WERI-Rb-1 (cell line): ENCODE data around the gene GRK3.

ENCODE experiments used
- DNase-seq: peaks from one replicate; pipeline ENCODE4 v3.0.0-alpha.2; 2020
- H3K27ac ChIP-seq: fragments of 250-450 bp; sonication (Bioruptor Pico); 2 replicates; pipeline ENCODE4 v1.5.1; 2020; ENCODE audit warnings: mild to moderate bottlenecking, moderate library complexity
- H3K27me3 ChIP-seq: fragments of 250-450 bp; sonication (Bioruptor Pico); 2 replicates; pipeline ENCODE4 v1.5.1; 2021; ENCODE audit warnings: mild to moderate bottlenecking, low read depth, moderate library complexity; ENCODE audit not compliant: insufficient read depth, severe bottlenecking
- H3K36me3 ChIP-seq: fragments of 250-450 bp; sonication (Bioruptor Pico); 2 replicates; pipeline ENCODE4 v1.5.1; 2020; ENCODE audit warnings: mild to moderate bottlenecking, moderate library complexity
- H3K4me3 ChIP-seq: 2 replicates; pipeline ENCODE4 v1.5.1; 2011; ENCODE audit warnings: low read depth, mild to moderate bottlenecking, control low read depth, low read length
- H3K9me3 ChIP-seq: fragments of 250-450 bp; sonication (Bioruptor Pico); 2 replicates; pipeline ENCODE4 v1.5.1; 2021; ENCODE audit warnings: mild to moderate bottlenecking, moderate library complexity; ENCODE audit not compliant: severe bottlenecking
- CTCF ChIP-seq: IDR thresholded peaks from 2 replicates; pipeline ENCODE4 v1.5.1; 2011; ENCODE audit warnings: low read depth, mild to moderate bottlenecking, control low read depth, inconsistent platforms, low read length

Gene GRK3

GRCh38 chr22:25645266-25645665 is 80.8 kb downstream of the GRK3 start:
- Histone ChIP-seq H3K36me3 (no peaks in the 10 kb centered on the region; the same call in 1 of the 2 replicates), H3K27me3 (no peaks in the 10 kb centered on the region), H3K27ac (no peak overlapping the region), H3K9me3 (no peaks in the 10 kb centered on the region), H3K4me3 (no peak overlapping the region)
- TF ChIP-seq CTCF: no peak
- no peak for DNase-seq

- Histone ChIP-seq H3K27ac (no peak overlapping the region), H3K9me3 (no peaks in the 10 kb centered on the region), H3K4me3 (no peak overlapping the region), H3K27me3 (no peaks in the 10 kb centered on the region), H3K36me3 (no peaks in the 10 kb centered on the region; the same call in 1 of the 2 replicates)
- no peak for TF ChIP-seq CTCF
- no peak for DNase-seq
These were observed 81.5 kb downstream of the GRK3 start for GRCh38 chr22:25645964-25646363.

DNA sequence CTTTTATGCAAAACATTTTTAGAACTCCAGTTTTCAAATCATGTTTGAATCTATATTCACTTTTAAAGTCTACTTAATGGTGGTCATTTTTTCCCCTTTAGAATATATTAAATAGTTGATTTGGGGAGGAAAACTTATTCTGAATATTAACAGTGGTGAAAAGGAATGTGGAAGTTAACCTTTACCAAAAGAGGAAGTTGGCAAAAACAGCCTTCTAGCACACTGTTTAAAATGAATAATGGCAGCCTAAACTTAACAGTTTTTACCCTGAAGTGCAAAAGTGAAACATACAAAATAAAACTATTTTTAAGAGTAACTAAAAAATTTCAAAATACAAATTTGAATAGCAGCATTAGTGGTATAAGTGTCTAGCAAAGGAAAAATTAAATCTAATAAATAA is 86.4 kb downstream of the GRK3 start:
- H3K9me3 ChIP-seq: no peaks in the 10 kb centered on the region
- no peak overlapping the region for H3K4me3 ChIP-seq
- no peaks in the 10 kb centered on the region for H3K27me3 ChIP-seq
- no peaks in the 10 kb centered on the region for H3K36me3 ChIP-seq
- no peak overlapping the region for H3K27ac ChIP-seq
- DNase-seq: no peak
- no peak for TF ChIP-seq CTCF

- no peak for TF ChIP-seq CTCF
- Histone ChIP-seq H3K9me3 (no peaks in the 10 kb centered on the region), H3K27ac (no peak overlapping the region), H3K4me3 (no peak overlapping the region), H3K36me3 (no peaks in the 10 kb centered on the region), H3K27me3 (no peaks in the 10 kb centered on the region)
- no peak for DNase-seq
These were observed 87.0 kb downstream of the GRK3 start for GRCh38 chr22:25651332-25652085.

- Histone ChIP-seq H3K36me3 (no peaks in the 10 kb centered on the region), H3K27ac (no peak overlapping the region), H3K4me3 (no peak overlapping the region), H3K9me3 (no peaks in the 10 kb centered on the region), H3K27me3 (no peaks in the 10 kb centered on the region)
- TF ChIP-seq CTCF: no peak
- no peak for DNase-seq
These were observed 90.2 kb downstream of the GRK3 start for GRCh38 chr22:25654676-25655075.
